Glutamatergic neuron (in vitro differentiated cells): ENCODE data around the gene ICAM3. TPM values are rescaled to one million over a fixed set of nuclear protein-coding genes. Genes with fewer than 3 reads are reported as not detected.

Experiments
- DNase-seq: peaks from one replicate; pipeline ENCODE4 v3.0.0; 2022
- H3K27ac Mint-ChIP-seq: one replicate; pipeline ENCODE4 v1.8.0; 2020; ENCODE audit warnings: mild to moderate bottlenecking, mixed read lengths, inconsistent platforms; ENCODE audit not compliant: unreplicated experiment
- H3K27me3 Mint-ChIP-seq: one replicate; pipeline ENCODE4 v1.8.0; 2020; ENCODE audit warnings: mild to moderate bottlenecking, moderate library complexity, mixed read lengths, inconsistent platforms; ENCODE audit not compliant: unreplicated experiment
- H3K36me3 Mint-ChIP-seq: one replicate; pipeline ENCODE4 v1.8.0; 2020; ENCODE audit warnings: mild to moderate bottlenecking, mixed read lengths, inconsistent platforms; ENCODE audit not compliant: unreplicated experiment
- H3K4me1 Mint-ChIP-seq: one replicate; pipeline ENCODE4 v1.8.0; 2020; ENCODE audit warnings: mild to moderate bottlenecking, low read depth, mixed read lengths, inconsistent platforms; ENCODE audit not compliant: unreplicated experiment
- H3K4me3 Mint-ChIP-seq: one replicate; pipeline ENCODE4 v1.8.0; 2020; ENCODE audit warnings: mild to moderate bottlenecking, mixed read lengths, inconsistent platforms; ENCODE audit not compliant: unreplicated experiment
- H3K9me3 Mint-ChIP-seq: one replicate; pipeline ENCODE4 v1.8.0; 2020; ENCODE audit warnings: mild to moderate bottlenecking, moderate library complexity, mixed read lengths, inconsistent platforms; ENCODE audit not compliant: unreplicated experiment
- CTCF ChIP-seq: fragments of 200-600 bp; sonication (generic); IDR thresholded peaks from one replicate; pipeline ENCODE4 v1.5.0; 2021; ENCODE audit not compliant: partially characterized antibody, unreplicated experiment
- total RNA-seq: library from RNA; stranded (reverse); fragmentation: NEBNext Ultra II Directional; extraction: Animal tissue kit (Norgen Biotek cat#: 25700); gene quantifications from one replicate; pipeline ENCODE4 v1.2.1, GENCODE V29; 2021; ENCODE audit not compliant: unreplicated experiment

Gene ICAM3
- total RNA-seq, 1 donor from 2014 or later: 2.0 TPM

GRCh38 chr19:10315335-10316214, 23.8 kb downstream of the ICAM3 start, which contains the start of gene FDX2:
Gene FDX2 (minus strand): TSS chr19:10316015. CDS start chr19:10315996, 19 bp downstream.
- Mint-ChIP-seq H3K36me3 (peaks cover 4% of the 10 kb centered on the region), H3K27me3 (peaks cover 8% of the 10 kb centered on the region), H3K4me3 (peak within 1 kb of the TSS; percentile 96), H3K4me1 (peaks cover 5% of the 10 kb centered on the region), H3K9me3 (peaks cover 7% of the 10 kb centered on the region), H3K27ac (peak within 1 kb of the TSS; percentile 95)
- TF ChIP-seq CTCF: no peak
- DNase-seq: peak; percentile 94

DNA sequence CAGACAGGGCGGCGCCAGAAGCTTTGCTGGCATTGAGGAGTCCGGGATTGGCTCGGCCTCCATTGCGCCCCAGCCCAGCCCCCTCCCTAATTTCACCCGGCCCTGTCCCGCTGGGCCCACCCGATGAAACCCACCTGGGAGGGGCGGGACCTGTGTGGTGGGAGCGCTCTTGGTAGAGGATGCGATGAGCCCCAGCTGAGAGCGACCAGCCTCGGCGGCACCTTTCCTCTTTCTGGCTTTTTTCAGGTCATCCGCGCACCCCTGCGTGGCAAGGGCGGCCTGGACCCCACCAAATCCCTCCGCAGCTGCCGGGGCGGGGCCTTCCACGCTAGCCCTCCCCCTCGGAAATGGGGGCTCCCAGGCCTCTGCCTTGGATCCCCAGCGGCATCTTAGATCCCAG, 30.0 kb downstream of the ICAM3 start, which contains the start of gene ZGLP1:
Gene ZGLP1, minus strand, starts transcription at position 393 of the 400 bp plus-strand sequence.
- Mint-ChIP-seq H3K27ac (no peak within 1 kb of the TSS), H3K36me3 (peaks cover 4% of the 10 kb centered on the region), H3K4me3 (no peak within 1 kb of the TSS), H3K4me1 (peaks cover 4% of the 10 kb centered on the region), H3K9me3 (peaks cover 4% of the 10 kb centered on the region), H3K27me3 (peaks cover 4% of the 10 kb centered on the region)
- TF ChIP-seq CTCF: no peak
- no peak for DNase-seq

DNA sequence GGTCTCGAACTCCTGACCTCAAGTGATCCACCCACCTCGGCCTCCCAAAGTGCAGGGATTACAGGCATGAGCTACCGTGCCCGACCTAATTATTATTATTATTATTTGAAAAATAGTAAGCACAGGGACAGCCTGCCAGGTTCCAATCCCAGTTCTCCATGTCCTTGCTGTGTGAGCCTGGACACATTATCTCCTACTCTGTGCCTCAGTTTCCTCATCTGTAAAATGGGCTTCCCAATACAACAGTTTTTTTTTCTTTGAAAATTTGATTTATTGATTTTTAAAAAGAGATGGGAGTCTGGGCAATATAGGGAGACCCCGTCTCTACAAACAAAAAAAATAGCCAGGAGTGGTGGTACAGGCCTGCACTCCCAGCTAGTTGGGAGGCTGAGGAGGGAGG, 33.1 kb downstream of the ICAM3 start:
- Mint-ChIP-seq H3K4me3 (no peak overlapping the region), H3K4me1 (peaks cover 4% of the 10 kb centered on the region), H3K9me3 (peaks cover 2% of the 10 kb centered on the region), H3K27ac (no peak overlapping the region), H3K27me3 (peaks cover 5% of the 10 kb centered on the region), H3K36me3 (no peaks in the 10 kb centered on the region)
- no peak for DNase-seq
- TF ChIP-seq CTCF: no peak

GRCh38 chr19:10305139-10305806, 34.2 kb downstream of the ICAM3 start:
- no peak for TF ChIP-seq CTCF
- no peak overlapping the region for H3K4me3 Mint-ChIP-seq
- H3K27ac Mint-ChIP-seq: no peak overlapping the region
- H3K27me3 Mint-ChIP-seq: peaks cover 7% of the 10 kb centered on the region
- peaks cover 4% of the 10 kb centered on the region for H3K4me1 Mint-ChIP-seq
- H3K36me3 Mint-ChIP-seq: no peaks in the 10 kb centered on the region
- H3K9me3 Mint-ChIP-seq: peaks cover 2% of the 10 kb centered on the region
- no peak for DNase-seq
